Adipocyte (in vitro differentiated cells): ENCODE data around the gene NFKBIA.
A peak's percentile ranks its signal among the peaks of the same experiment; 100 is the strongest.
"Not testable (repeated sequence)": the region's sequence is repeated elsewhere in the genome, so short reads cannot be mapped to it uniquely, and the experiment has no call there.

Experiments
- DNase-seq: peaks from one replicate; pipeline ENCODE4 v3.0.0-alpha.2; 2015; ENCODE audit warnings: low read depth
- H3K27me3 ChIP-seq: replicated peaks from 2 replicates; pipeline ENCODE4 v1.7.0; 2013; ENCODE audit warnings: mild to moderate bottlenecking, low read length, moderate library complexity; ENCODE audit not compliant: control insufficient read depth, insufficient read depth
- H3K36me3 ChIP-seq: 2 replicates; pipeline ENCODE4 v1.7.0; 2013; ENCODE audit warnings: low read length, mild to moderate bottlenecking, moderate library complexity; ENCODE audit not compliant: control insufficient read depth, insufficient read depth, severe bottlenecking
- H3K4me1 ChIP-seq: 2 replicates; pipeline ENCODE4 v1.7.0; 2013; ENCODE audit warnings: mild to moderate bottlenecking, low read length, moderate library complexity; ENCODE audit not compliant: control insufficient read depth, insufficient read depth
- H3K4me3 ChIP-seq: 2 replicates; pipeline ENCODE4 v1.7.0; 2013; ENCODE audit warnings: mild to moderate bottlenecking, low read length, moderate library complexity
- H3K9ac ChIP-seq: 2 replicates; pipeline ENCODE4 v1.7.0; 2013; ENCODE audit warnings: mild to moderate bottlenecking, low read length, moderate library complexity
- H3K9me3 ChIP-seq: 2 replicates; pipeline ENCODE4 v1.7.0; 2013; ENCODE audit warnings: mild to moderate bottlenecking, low read length, moderate library complexity; ENCODE audit not compliant: control insufficient read depth

The NFKBIA gene, protein sequence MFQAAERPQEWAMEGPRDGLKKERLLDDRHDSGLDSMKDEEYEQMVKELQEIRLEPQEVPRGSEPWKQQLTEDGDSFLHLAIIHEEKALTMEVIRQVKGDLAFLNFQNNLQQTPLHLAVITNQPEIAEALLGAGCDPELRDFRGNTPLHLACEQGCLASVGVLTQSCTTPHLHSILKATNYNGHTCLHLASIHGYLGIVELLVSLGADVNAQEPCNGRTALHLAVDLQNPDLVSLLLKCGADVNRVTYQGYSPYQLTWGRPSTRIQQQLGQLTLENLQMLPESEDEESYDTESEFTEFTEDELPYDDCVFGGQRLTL

DNA sequence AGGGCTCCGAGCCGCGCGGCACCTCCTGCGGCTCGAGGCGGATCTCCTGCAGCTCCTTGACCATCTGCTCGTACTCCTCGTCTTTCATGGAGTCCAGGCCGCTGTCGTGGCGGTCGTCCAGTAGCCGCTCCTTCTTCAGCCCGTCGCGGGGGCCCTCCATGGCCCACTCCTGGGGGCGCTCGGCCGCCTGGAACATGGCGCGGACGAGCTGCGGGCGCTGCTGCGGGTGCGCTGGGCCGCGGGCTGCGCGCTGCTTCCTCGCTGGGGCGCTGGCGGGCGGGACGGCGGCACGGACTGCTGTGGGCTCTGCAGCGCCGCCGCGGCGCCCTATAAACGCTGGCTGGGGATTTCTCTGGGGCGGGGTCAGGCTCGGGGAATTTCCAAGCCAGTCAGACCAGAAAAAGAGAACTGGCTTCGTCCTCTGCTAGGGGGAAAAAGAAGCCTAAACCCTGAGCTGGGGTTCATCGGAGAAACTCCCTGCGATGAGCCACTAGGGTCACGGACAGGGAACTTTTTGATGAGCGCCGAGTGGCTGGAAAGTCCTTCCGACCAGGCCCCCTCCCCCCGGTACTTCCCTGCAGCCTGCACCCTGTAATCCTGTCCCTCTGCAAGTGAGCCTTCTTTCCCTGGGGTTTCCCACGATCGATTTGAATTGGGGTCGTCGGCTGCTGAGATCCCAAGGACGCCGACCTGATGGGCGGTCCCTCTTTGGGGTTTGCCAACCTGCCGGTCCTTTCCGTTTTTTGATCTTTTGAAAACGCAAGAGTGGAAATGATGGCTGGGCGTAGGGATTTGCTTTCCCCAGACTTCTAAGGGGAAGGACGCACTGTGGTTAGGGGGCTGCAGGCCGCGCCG lies at the start of gene NFKBIA:
Gene NFKBIA, minus strand, starts transcription at position 301 of the 855 bp plus-strand sequence. Its CDS starts 105 bp downstream, at position 196.
- Histone ChIP-seq H3K4me1 (peaks cover 44% of the 10 kb centered on the region), H3K4me3 (peak within 1 kb of the TSS; percentile 95), H3K9ac (peak within 1 kb of the TSS; percentile 100), H3K36me3 (peaks cover 38% of the 10 kb centered on the region), H3K9me3 (no peaks in the 10 kb centered on the region), H3K27me3 (no peaks in the 10 kb centered on the region)
- DNase-seq: peak; percentile 95

DNA sequence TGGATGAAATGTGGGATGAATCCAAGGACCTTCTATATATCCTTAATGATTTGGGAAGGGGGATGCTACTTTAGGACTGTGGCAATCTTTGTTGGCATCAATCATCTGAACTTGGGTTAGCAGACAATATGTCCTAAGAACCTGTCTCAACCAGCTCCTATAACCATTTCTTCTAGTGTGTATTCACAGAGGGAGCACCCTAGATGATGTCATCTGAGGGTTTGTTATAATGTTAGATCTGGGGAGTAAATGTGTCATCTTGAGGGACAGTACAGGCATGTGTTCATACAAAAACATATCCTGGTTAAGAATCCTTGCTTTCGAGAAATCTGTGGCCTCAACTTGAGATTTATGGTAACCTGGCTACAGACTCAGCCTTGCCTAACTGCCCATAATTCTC lies 41.9 kb upstream of the NFKBIA start:
- no peaks in the 10 kb centered on the region for H3K36me3 ChIP-seq
- no peak for DNase-seq
- peaks cover 10% of the 10 kb centered on the region for H3K9me3 ChIP-seq
- H3K4me1 ChIP-seq: no peaks in the 10 kb centered on the region
- H3K9ac ChIP-seq: no peak overlapping the region
- H3K4me3 ChIP-seq: no peak overlapping the region
- H3K27me3 ChIP-seq: no peaks in the 10 kb centered on the region

DNA sequence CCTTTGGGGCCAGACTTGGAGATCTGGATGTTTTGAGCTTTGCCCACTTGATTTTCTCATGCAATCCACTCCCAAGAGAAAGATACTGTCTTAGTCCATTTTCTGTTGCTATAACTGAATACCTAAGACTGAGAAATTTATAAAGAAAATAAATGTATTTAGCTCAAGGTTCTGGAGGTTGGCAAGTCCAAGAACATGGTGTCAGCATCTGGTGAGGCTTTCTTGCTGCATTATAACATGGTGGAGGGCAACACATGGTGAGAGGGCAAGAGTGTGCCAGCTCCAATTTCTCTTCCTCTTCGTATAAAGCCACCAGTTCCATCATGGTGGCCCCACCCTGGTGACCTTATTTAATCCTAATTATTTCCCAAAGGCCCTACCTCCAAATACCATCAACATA lies 39.6 kb upstream of the NFKBIA start:
- H3K4me3 ChIP-seq: no peak overlapping the region
- no peak overlapping the region for H3K9ac ChIP-seq
- DNase-seq: no peak
- H3K27me3 ChIP-seq: no peaks in the 10 kb centered on the region
- H3K36me3 ChIP-seq: no peaks in the 10 kb centered on the region
- H3K9me3 ChIP-seq: peaks cover 10% of the 10 kb centered on the region
- no peaks in the 10 kb centered on the region for H3K4me1 ChIP-seq

DNA sequence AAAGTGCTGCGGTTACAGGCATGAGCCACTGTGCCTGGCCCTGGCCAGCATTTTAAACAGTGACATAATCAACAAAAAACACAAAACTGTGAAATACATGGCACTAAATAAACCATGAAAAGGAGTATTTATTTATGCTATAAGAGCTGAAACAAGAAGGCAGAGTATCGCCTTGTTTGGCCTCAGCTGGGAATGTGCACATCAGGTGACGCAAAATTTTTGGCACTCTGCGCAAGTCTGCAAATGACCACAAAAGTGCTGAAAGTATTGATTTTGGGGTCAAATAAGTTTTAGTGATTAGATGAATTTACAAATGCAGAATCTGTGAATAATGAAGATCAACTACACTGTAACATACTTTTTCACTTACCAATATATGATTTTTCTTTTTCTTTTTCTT lies 36.6 kb upstream of the NFKBIA start:
- H3K27me3 ChIP-seq: no peaks in the 10 kb centered on the region
- H3K9ac ChIP-seq: no peak overlapping the region
- H3K4me1 ChIP-seq: no peaks in the 10 kb centered on the region
- no peaks in the 10 kb centered on the region for H3K36me3 ChIP-seq
- no peak overlapping the region for H3K4me3 ChIP-seq
- peaks cover 10% of the 10 kb centered on the region for H3K9me3 ChIP-seq
- DNase-seq: no peak

DNA sequence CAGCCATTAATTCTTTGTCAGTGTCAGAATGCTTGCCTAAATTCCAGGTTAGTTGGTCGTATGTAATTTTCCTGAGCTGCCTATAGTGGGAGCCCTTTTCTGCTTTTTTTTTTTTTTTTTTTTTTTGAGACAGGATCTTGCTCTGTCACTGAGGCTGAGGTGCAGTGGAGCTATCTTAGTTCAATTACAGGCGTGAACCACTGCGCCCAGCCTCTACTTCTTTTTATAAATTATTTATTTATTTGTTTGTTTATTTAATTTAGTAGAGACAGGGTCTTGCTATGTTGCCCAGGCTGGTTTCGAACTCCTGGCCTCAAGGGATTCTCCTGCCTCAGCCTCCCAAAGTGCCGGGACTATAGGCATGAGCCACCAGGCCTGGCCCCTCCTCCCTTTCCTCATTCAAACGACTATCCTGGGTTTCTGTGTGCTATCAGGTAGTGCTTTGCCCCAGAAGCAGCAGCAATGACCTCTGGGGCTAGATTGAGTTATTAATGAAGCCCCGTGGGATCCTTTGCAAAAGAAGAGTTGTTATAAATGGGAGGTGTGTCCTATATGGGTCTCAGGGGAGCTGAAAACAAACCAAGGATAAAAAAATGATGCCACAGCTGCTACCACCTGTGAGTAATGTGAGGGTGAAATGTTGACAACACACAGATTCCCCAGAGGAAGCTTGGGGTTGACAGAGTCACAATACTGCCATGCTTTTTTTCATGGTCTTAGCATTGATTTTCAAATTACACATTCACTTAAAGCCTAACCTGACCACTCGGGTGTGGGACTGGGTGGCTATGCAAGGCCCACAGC lies 34.6 kb upstream of the NFKBIA start:
- Histone ChIP-seq H3K9me3 (peaks cover 7% of the 10 kb centered on the region), H3K4me1 (no peaks in the 10 kb centered on the region), H3K27me3 (no peaks in the 10 kb centered on the region), H3K36me3 (no peaks in the 10 kb centered on the region), H3K9ac (no peak overlapping the region), H3K4me3 (no peak overlapping the region)
- peak; percentile 32 for DNase-seq

DNA sequence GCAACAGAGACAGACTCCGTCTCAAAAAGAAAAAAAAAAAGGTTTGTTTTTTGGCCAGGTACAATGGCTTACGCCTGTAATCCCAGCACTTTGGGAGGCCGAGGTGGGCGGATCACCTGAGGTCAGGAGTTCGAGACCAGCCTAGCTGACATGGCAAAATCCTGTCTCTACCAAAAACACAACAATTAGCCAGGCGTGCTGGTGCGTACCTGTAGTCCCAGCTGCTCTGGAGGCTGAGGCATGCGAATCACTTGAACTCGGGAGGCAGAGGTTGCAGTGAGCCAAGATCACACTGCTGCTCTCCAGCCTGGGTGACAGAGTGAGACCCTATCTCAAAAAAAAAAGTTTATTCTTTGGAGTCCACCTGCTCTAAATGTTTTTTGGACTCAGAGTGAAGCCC lies 33.9 kb upstream of the NFKBIA start:
- H3K4me1 ChIP-seq, H3K4me3 ChIP-seq, H3K36me3 ChIP-seq, H3K9ac ChIP-seq, DNase-seq, H3K27me3 ChIP-seq, H3K9me3 ChIP-seq: not testable (repeated sequence)

DNA sequence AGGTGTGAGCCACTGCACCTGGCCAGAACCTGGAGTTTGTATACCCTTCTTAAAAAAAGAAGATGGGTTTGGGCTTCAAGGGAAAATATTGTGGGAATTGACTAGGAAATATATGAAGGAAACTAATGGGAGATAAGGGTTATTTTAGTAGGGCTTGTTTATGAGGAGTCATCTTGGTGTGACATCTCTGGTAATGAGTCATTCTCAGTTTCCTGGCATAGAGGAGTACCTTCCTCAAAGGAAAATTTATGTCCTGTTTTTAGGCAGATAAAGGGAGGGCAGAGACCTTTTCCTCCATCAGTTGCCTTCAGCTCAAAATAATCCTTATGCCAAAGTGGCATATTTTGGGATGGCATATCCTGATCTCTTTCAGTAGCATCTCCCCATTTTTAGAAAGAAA lies 30.6 kb upstream of the NFKBIA start:
- Histone ChIP-seq H3K4me1 (no peaks in the 10 kb centered on the region), H3K4me3 (no peak overlapping the region), H3K36me3 (no peaks in the 10 kb centered on the region), H3K9me3 (peaks cover 4% of the 10 kb centered on the region), H3K9ac (no peak overlapping the region), H3K27me3 (no peaks in the 10 kb centered on the region)
- no peak for DNase-seq

DNA sequence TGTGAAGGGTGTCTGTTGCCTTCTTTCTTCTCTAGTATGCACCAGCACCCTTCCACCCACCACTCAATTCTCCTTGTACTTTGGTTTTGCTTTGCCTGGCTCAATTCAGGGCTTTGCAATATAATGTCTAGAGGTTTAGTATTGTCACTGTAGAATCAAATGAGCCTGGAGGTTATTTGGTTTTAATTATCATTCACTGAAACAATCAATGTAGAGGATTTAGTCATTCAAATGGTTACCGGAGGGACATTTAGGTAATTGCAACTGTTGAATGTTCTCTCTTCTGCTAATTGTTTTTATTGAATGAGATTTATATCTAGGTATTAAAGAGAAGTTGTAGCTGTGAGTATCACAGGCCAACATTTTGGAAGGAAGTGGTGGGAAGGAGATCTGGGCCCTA lies 29.3 kb upstream of the NFKBIA start:
- H3K4me3 ChIP-seq: no peak overlapping the region
- H3K9me3 ChIP-seq: peaks cover 4% of the 10 kb centered on the region
- no peaks in the 10 kb centered on the region for H3K4me1 ChIP-seq
- no peak for DNase-seq
- H3K36me3 ChIP-seq: no peaks in the 10 kb centered on the region
- no peaks in the 10 kb centered on the region for H3K27me3 ChIP-seq
- no peak overlapping the region for H3K9ac ChIP-seq

DNA sequence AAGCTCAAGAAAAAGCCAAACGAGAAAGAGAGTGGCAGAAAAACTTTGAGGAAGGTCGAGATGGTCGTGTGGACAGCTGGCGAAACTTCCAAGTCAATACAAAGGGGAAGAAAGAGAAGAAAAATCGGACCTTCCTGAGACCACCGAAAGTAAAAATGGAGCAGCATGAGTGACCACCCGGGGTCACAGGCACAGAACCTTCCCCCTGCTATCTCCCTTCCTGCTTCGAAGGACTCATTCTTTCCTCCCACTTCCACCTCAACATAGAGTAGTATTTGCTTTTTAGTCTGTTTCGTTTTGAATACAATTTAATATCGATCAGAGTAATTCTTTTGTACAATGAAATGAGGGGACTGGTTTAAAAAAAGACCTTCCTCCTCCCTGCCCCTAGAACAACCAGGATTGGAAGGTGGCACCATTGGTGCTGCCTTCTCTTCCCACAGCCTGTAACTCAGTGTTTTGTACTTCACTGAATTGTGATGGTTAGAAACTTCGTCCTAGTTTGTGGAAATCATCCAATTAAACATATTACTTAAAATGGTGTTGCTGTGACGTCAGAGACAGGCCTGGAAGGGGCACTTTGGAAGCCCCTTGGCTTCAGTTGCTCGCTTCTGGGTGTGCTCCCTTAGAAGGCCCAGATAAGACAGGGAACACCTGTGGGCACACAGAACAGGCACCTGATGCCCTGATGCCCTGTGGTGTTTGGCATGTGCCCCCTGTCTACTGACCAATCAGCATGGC lies 26.1 kb upstream of the NFKBIA start:
- no peak overlapping the region for H3K9ac ChIP-seq
- H3K9me3 ChIP-seq: peaks cover 4% of the 10 kb centered on the region
- H3K4me3 ChIP-seq: no peak overlapping the region
- no peaks in the 10 kb centered on the region for H3K27me3 ChIP-seq
- no peaks in the 10 kb centered on the region for H3K36me3 ChIP-seq
- DNase-seq: no peak
- no peaks in the 10 kb centered on the region for H3K4me1 ChIP-seq

DNA sequence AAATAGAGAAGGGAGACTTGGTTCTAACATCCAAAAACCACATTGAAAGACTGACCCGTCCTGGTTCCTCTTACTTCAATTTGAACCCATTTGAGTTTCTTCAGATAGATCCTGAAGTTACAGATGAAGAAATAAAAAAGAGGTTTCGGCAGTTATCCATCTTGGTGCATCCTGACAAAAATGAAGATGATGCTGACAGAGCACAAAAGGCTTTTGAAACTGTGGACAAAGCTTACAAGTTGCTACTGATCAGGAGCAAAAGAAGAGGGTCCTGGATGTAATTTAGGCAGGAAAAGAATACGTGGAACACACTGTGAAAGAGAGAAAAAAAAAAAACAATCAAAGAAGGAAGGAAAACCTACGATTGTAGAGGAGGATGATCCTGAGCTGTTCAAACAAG lies 25.4 kb upstream of the NFKBIA start:
- no peak for DNase-seq
- no peak overlapping the region for H3K4me3 ChIP-seq
- H3K27me3 ChIP-seq: no peaks in the 10 kb centered on the region
- H3K9ac ChIP-seq: no peak overlapping the region
- H3K9me3 ChIP-seq: no peaks in the 10 kb centered on the region
- no peaks in the 10 kb centered on the region for H3K4me1 ChIP-seq
- H3K36me3 ChIP-seq: no peaks in the 10 kb centered on the region
